Left renal pelvis (tissue), 4 donors: ENCODE measurements around the gene ARHGEF2. TPM values are rescaled to one million over a fixed set of nuclear protein-coding genes. Genes with fewer than 3 reads are reported as not detected.
"Not testable (repeated sequence)": the region's sequence is repeated elsewhere in the genome, so short reads cannot be mapped to it uniquely, and the experiment has no call there.

Source experiments
- DNase-seq, 4 donors: peaks; one replicate each; pipeline ENCODE4 v3.0.0-alpha.2; 2013; ENCODE audit warnings: low read depth in 4 of 4, low spot score in 3 of 4
- polyA plus RNA-seq, 4 donors: library from polyadenylated mRNA; unstranded; fragments of 120-200 nt; gene quantifications; one replicate each; pipeline ENCODE4 v1.2.1, GENCODE V29; 2013; ENCODE audit not compliant: insufficient read length in 4 of 4

The ARHGEF2 gene
- polyA plus RNA-seq, 4 donors, result 77.1 to 88.9 (median 82.7) TPM

GRCh38 chr1:155993595-155993994 is 15.2 kb upstream of the ARHGEF2 start:
- no peak for DNase-seq

- DNase-seq, result no peak
Measured at GRCh38 chr1:155990005-155990739, 11.8 kb upstream of the ARHGEF2 start.

GRCh38 chr1:155989242-155990004 is 11.1 kb upstream of the ARHGEF2 start:
- DNase-seq, result no peak

- not testable (repeated sequence) for DNase-seq
Measured at GRCh38 chr1:155984903-155985645, 6.7 kb upstream of the ARHGEF2 start.

GRCh38 chr1:155984341-155984740 is 6.0 kb upstream of the ARHGEF2 start:
- DNase-seq, result no peak

GRCh38 chr1:155983191-155984024 is 5.1 kb upstream of the ARHGEF2 start:
- no peak for DNase-seq

- no peak for DNase-seq
Measured at GRCh38 chr1:155982106-155982505, 3.8 kb upstream of the ARHGEF2 start.

GRCh38 chr1:155981266-155982088 is 3.1 kb upstream of the ARHGEF2 start:
- no peak for DNase-seq

GRCh38 chr1:155979597-155980343 is 1.4 kb upstream of the ARHGEF2 start:
- DNase-seq, result no peak

- DNase-seq, result no peak
Measured at GRCh38 chr1:155978973-155979429, 654 bp upstream of the ARHGEF2 start.

- no peak for DNase-seq
Measured at GRCh38 chr1:155977690-155978324, 540 bp downstream of the ARHGEF2 start.

GRCh38 chr1:155976913-155977689 is 1.2 kb downstream of the ARHGEF2 start:
- DNase-seq, result no peak

- no peak for DNase-seq
Measured at GRCh38 chr1:155976062-155976912, 2.1 kb downstream of the ARHGEF2 start.

GRCh38 chr1:155975375-155976061 is 2.8 kb downstream of the ARHGEF2 start:
- DNase-seq, result no peak

GRCh38 chr1:155974208-155975115 is 3.9 kb downstream of the ARHGEF2 start:
- no peak for DNase-seq
